OCI-LY7 (cell line): ENCODE data around the gene POLR3F. TPM values are rescaled to one million over a fixed set of nuclear protein-coding genes. Genes with fewer than 3 reads are reported as not detected.

ENCODE experiments used
- BruUV-seq: library from RNA; stranded (reverse); fragments of 400-500 nt; replicated peaks from 2 replicates; lab custom pipeline; 2021; lab: Mats Ljungman, UMichigan
- CTCF ChIA-PET: fragments of 300-600 bp; sonication (Branson Sonifier 250); formaldehyde crosslinking; loops from one replicate; lab custom pipeline; 2022; ENCODE audit warnings: antibody characterized with exemption; ENCODE audit not compliant: unreplicated experiment; lab: Charles Lee
- POLR2A ChIA-PET: fragments of 300-600 bp; sonication (Branson Sonifier 250); formaldehyde crosslinking; loops from one replicate; lab custom pipeline; 2022; ENCODE audit warnings: antibody characterized with exemption; lab: Charles Lee
- DNase-seq: peaks from one replicate; pipeline ENCODE4 v3.0.0-alpha.2; 2015; ENCODE audit warnings: low spot score
- H2AFZ ChIP-seq: fragments of 200-600 bp; sonication (generic), shearing (Covaris generic); 2 replicates; pipeline ENCODE4 v1.6.1; 2014; ENCODE audit warnings: mild to moderate bottlenecking, antibody characterized with exemption, low read length, moderate library complexity
- H3K27ac ChIP-seq: fragments of 200-600 bp; sonication (generic); 2 replicates; pipeline ENCODE4 v1.5.1; 2014; ENCODE audit warnings: mixed run types, low read depth, mild to moderate bottlenecking, moderate library complexity, low read length, inconsistent platforms; ENCODE audit not compliant: poor library complexity, severe bottlenecking
- H3K36me3 ChIP-seq: fragments of 200-600 bp; sonication (generic); 2 replicates; pipeline ENCODE4 v1.6.1; 2014; ENCODE audit warnings: mild to moderate bottlenecking, antibody characterized with exemption, low read length, moderate library complexity, mixed read lengths; ENCODE audit not compliant: insufficient read depth
- H3K4me1 ChIP-seq: fragments of 200-600 bp; sonication (generic); 2 replicates; pipeline ENCODE4 v1.5.1; 2014; ENCODE audit warnings: mild to moderate bottlenecking, low read length; ENCODE audit not compliant: insufficient read depth, poor library complexity, severe bottlenecking
- H3K4me2 ChIP-seq: fragments of 200-600 bp; sonication (generic); 2 replicates; pipeline ENCODE4 v1.6.1; 2014; ENCODE audit warnings: mild to moderate bottlenecking, low read length
- H3K4me3 ChIP-seq: fragments of 200-600 bp; sonication (generic); 2 replicates; pipeline ENCODE4 v1.5.1; 2014; ENCODE audit warnings: mild to moderate bottlenecking, low read depth, low read length; ENCODE audit not compliant: poor library complexity, severe bottlenecking
- H3K79me2 ChIP-seq: fragments of 200-600 bp; sonication (generic); 2 replicates; pipeline ENCODE4 v1.6.1; 2016; ENCODE audit warnings: low read depth, mild to moderate bottlenecking, low read length, moderate library complexity, mixed read lengths; ENCODE audit not compliant: insufficient read depth
- H3K9me2 ChIP-seq: fragments of 200-600 bp; sonication (generic); 2 replicates; pipeline ENCODE4 v1.6.1; 2016; ENCODE audit warnings: mild to moderate bottlenecking, low read length, mixed read lengths; ENCODE audit not compliant: insufficient read depth
- H3K9me3 ChIP-seq: fragments of 200-600 bp; sonication (generic); 2 replicates; pipeline ENCODE4 v1.6.1; 2014; ENCODE audit warnings: mild to moderate bottlenecking, mixed run types, low read length, mixed read lengths
- H4K20me1 ChIP-seq: fragments of 200-600 bp; sonication (generic); 2 replicates; pipeline ENCODE4 v1.6.1; 2014; ENCODE audit warnings: mild to moderate bottlenecking, antibody characterized with exemption, low read length, moderate library complexity, mixed read lengths; ENCODE audit not compliant: insufficient read depth
- EZH2phosphoT487 ChIP-seq: fragments of 200-600 bp; sonication (generic); IDR thresholded peaks from 2 replicates; pipeline ENCODE4 v1.6.1; 2018; ENCODE audit warnings: low read depth, borderline replicate concordance, mild to moderate bottlenecking, mixed run types, antibody characterized with exemption, low read length, moderate library complexity, mixed read lengths
- intact Hi-C: fragments of 100-400 bp; cut with micrococcal nuclease; formaldehyde crosslinking; loops from one replicate; pipeline ENCODE4 v1.10.0; 2022; ENCODE audit not compliant: unreplicated experiment
- total RNA-seq, 2 experiments: library from RNA; depleted of rRNA in 1 of 2; stranded (reverse); fragments of >200 nt in 1 of 2; shearing (Covaris generic) in 1 of 2; gene quantifications; 2 replicates each; pipeline ENCODE4 v1.2.3, GENCODE V29; 2014 to 2022
- TF ChIP-seq, protein P1 (sequence below): fragments of 200-600 bp; sonication (generic); conservative IDR thresholded peaks from 2 replicates; pipeline ENCODE4 v1.5.1; 2014; ENCODE audit warnings: mild to moderate bottlenecking, antibody characterized with exemption, low read length, moderate library complexity, mixed read lengths

POLR3F gene
- total RNA-seq, 2 experiments from 2014 or later: 12.3 to 14.9 TPM

DNA sequence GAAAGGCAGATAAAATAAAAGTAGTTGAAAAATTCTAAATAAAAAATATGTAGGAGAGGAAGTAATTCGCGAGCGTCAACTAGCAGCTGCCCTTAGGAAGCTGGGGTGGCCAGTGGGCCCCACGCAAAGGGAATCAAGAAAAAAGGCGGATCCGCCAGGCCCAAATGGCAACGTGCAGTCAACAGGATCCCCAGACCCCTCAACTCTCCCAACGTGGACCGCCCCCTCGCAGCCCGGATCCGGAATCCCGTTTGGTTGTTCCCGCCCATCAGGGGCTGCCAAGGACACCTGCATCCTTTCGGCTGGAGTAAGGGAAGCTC lies 656 bp upstream of the POLR3F start:
- POLR2A ChIA-PET: interaction anchor here (0.7 to 2.7 kb wide), 10 partner anchors 9 to 895 kb away, joined by 3 to 15 read pairs (median 3); partner anchors contain the start of genes RBBP9 and SEC23B
- no peaks in the 10 kb centered on the region for H3K9me2 ChIP-seq
- no peaks in the 10 kb centered on the region for H4K20me1 ChIP-seq
- CTCF ChIA-PET: interaction anchor here (0.6 kb wide), 1 partner anchor 1039 kb away, joined by 3 read pairs; no protein-coding TSS in a partner anchor
- H3K4me3 ChIP-seq: peak overlapping the region; percentile 86
- peak overlapping the region; percentile 81 for H3K4me2 ChIP-seq
- H3K27ac ChIP-seq: no peak overlapping the region
- peaks cover 17% of the 10 kb centered on the region for H3K4me1 ChIP-seq
- H3K9me3 ChIP-seq: no peaks in the 10 kb centered on the region
- no peak for DNase-seq
- no peak for TF ChIP-seq EZH2phosphoT487
- TF ChIP-seq, protein P1, sequence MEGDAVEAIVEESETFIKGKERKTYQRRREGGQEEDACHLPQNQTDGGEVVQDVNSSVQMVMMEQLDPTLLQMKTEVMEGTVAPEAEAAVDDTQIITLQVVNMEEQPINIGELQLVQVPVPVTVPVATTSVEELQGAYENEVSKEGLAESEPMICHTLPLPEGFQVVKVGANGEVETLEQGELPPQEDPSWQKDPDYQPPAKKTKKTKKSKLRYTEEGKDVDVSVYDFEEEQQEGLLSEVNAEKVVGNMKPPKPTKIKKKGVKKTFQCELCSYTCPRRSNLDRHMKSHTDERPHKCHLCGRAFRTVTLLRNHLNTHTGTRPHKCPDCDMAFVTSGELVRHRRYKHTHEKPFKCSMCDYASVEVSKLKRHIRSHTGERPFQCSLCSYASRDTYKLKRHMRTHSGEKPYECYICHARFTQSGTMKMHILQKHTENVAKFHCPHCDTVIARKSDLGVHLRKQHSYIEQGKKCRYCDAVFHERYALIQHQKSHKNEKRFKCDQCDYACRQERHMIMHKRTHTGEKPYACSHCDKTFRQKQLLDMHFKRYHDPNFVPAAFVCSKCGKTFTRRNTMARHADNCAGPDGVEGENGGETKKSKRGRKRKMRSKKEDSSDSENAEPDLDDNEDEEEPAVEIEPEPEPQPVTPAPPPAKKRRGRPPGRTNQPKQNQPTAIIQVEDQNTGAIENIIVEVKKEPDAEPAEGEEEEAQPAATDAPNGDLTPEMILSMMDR: no peak
- intact Hi-C loops: loop anchor here (2.0 to 10.0 kb wide), 2 partner anchors 100 to 182 kb away; partner anchors contain the start of genes SMIM26 and ZNF133
- BruUV-seq: TSS peak; percentile 72
- H2AFZ ChIP-seq: peak overlapping the region; percentile 70; the same call in 1 of the 2 replicates
- H3K79me2 ChIP-seq: peaks cover 22% of the 10 kb centered on the region
- H3K36me3 ChIP-seq: peaks cover 20% of the 10 kb centered on the region

DNA sequence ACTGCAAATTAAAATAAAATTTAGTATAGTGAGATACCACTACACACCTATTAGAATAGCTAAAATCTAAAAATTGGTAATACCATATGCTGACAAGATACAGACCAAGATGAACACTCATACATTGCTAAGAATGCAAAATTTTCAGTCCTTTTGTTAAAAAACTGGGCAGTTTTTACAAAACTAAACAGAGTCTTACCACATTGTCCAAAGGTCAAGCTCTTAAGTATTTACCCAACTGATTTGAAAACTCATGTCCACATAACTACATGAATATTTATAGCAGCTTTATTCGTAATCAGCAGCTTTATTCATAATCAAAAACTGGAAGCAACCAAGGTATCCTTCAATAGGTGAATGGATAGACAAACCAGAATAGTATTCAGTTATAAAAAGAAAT lies 10.0 kb downstream of the POLR3F start:
- H3K4me3 ChIP-seq: no peak overlapping the region
- TF ChIP-seq, protein P1: no peak
- no peak for TF ChIP-seq EZH2phosphoT487
- H3K79me2 ChIP-seq: no peaks in the 10 kb centered on the region
- H3K27ac ChIP-seq: no peak overlapping the region
- no peaks in the 10 kb centered on the region for H3K9me2 ChIP-seq
- H3K36me3 ChIP-seq: peaks cover 84% of the 10 kb centered on the region
- H4K20me1 ChIP-seq: no peaks in the 10 kb centered on the region
- no peak overlapping the region for H3K4me2 ChIP-seq
- H2AFZ ChIP-seq: no peak overlapping the region
- intact Hi-C loops: no loop called here
- ChIA-PET POLR2A (interaction anchor here (0.7 to 1.0 kb wide), 2 partner anchors 21 to 30 kb away, joined by 3 to 5 read pairs; partner anchors contain the start of gene SEC23B), CTCF (no interaction called here)
- BruUV-seq: no TSS peak
- no peaks in the 10 kb centered on the region for H3K9me3 ChIP-seq
- DNase-seq: no peak
- H3K4me1 ChIP-seq: no peaks in the 10 kb centered on the region

- POLR2A ChIA-PET: interaction anchor here (0.7 to 1.0 kb wide), 2 partner anchors 21 to 29 kb away, joined by 3 to 5 read pairs; partner anchors contain the start of gene SEC23B
- H3K4me3 ChIP-seq: no peak overlapping the region
- no peaks in the 10 kb centered on the region for H3K9me2 ChIP-seq
- CTCF ChIA-PET: no interaction called here
- no peaks in the 10 kb centered on the region for H3K9me3 ChIP-seq
- H3K79me2 ChIP-seq: no peaks in the 10 kb centered on the region
- BruUV-seq: no TSS peak
- no peak overlapping the region for H3K4me2 ChIP-seq
- intact Hi-C loops: no loop called here
- TF ChIP-seq, protein P1: no peak
- TF ChIP-seq EZH2phosphoT487: no peak
- no peak overlapping the region for H2AFZ ChIP-seq
- peaks cover 86% of the 10 kb centered on the region for H3K36me3 ChIP-seq
- H4K20me1 ChIP-seq: no peaks in the 10 kb centered on the region
- no peaks in the 10 kb centered on the region for H3K4me1 ChIP-seq
- H3K27ac ChIP-seq: no peak overlapping the region
- no peak for DNase-seq
Measured at GRCh38 chr20:18477821-18478220, 10.6 kb downstream of the POLR3F start.
